Activated CD8-positive, alpha-beta T cell treated with anti-CD3 and anti-CD28 coated beads for 36 hours (primary cell): Measurements from ENCODE around the gene FOXP1. TPM values are rescaled to one million over a fixed set of nuclear protein-coding genes. Genes with fewer than 3 reads are reported as not detected.

Source experiments
- ATAC-seq: fragments of 200-7000 bp; cut with Tn5 transposase; one replicate; pipeline ENCODE4 v1.10.0; 2021; ENCODE audit warnings: mild to moderate bottlenecking, moderate library complexity
- CTCF ChIA-PET: fragments of 350-600 bp; sonication (Branson Sonifier 250); formaldehyde crosslinking; loops from one replicate; lab custom pipeline; 2021; ENCODE audit warnings: antibody characterized with exemption; lab: Charles Lee
- POLR2A ChIA-PET: fragments of 350-600 bp; sonication (Branson Sonifier 250); formaldehyde crosslinking; loops from one replicate; lab custom pipeline; 2021; ENCODE audit warnings: antibody characterized with exemption; lab: Charles Lee
- DNase-seq: peaks from one replicate; pipeline ENCODE4 v3.0.0-alpha.2; 2020
- H3K27ac Mint-ChIP-seq: one replicate; pipeline ENCODE4 v1.8.0; 2021; ENCODE audit warnings: mild to moderate bottlenecking, mixed read lengths
- H3K27me3 Mint-ChIP-seq: one replicate; pipeline ENCODE4 v1.8.0; 2021; ENCODE audit warnings: mixed read lengths
- H3K36me3 Mint-ChIP-seq: one replicate; pipeline ENCODE4 v1.8.0; 2021; ENCODE audit warnings: low read depth, mixed read lengths
- H3K4me1 Mint-ChIP-seq: one replicate; pipeline ENCODE4 v1.8.0; 2021; ENCODE audit warnings: low read depth, mixed read lengths
- H3K4me3 Mint-ChIP-seq: one replicate; pipeline ENCODE4 v1.8.0; 2021; ENCODE audit warnings: mild to moderate bottlenecking, moderate library complexity, mixed read lengths
- H3K9me3 Mint-ChIP-seq: one replicate; pipeline ENCODE4 v1.8.0; 2021; ENCODE audit warnings: mixed read lengths
- intact Hi-C: fragments of 100-400 bp; cut with micrococcal nuclease; formaldehyde crosslinking; loops from one replicate; pipeline ENCODE4 v1.10.0; 2022
- total RNA-seq, 2 experiments: library from RNA; stranded (reverse); gene quantifications; one replicate each; pipeline ENCODE4 v1.2.3, GENCODE V29; 2021
- TF ChIP-seq, protein P1 (sequence below): fragments of 200-600 bp; IDR thresholded peaks from one replicate; pipeline ENCODE4 v1.8.0; 2022; ENCODE audit warnings: antibody characterized with exemption, mild to moderate bottlenecking

FOXP1 gene
- total RNA-seq, 2 experiments from 2014 or later, result 145 to 153 TPM

DNA sequence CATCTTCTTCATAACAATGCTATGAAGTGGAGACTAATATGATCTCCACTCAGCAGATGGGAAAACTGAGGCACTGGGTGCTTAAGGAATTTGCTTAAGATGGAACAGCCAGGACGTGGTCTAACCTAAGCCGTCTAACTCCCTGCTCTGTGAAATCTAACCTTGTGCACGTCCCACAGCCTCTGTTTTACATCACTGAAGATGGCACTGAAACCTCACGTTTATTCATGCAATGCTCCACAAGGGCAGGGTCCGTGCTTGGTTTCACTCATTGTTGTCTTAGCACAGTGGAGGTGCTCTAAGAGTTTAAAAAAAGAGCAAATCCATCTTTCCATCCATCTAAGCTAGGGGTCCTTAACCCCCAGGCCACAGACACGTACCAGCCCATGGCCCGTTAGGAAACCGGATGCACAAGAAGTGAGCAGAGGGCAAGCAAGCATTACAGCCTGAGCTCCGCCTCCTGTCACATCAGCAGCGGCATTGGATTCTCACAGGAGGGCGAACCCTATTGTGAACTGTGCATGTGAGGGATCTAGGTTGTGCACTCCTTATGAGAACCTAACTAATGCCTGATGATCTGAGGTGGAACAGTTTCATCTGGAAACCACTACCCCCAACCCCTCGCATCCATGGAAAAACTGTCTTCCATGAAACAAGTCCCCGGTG lies 118.0 kb downstream of the FOXP1 start:
- CTCF ChIA-PET, result interaction anchor here (1.1 kb wide), 2 partner anchors 9 to 17 kb away, joined by 3 to 7 read pairs; no protein-coding TSS in a partner anchor
- Mint-ChIP-seq H3K36me3 (peaks cover 43% of the 10 kb centered on the region), H3K9me3 (peaks cover 3% of the 10 kb centered on the region), H3K27me3 (no peaks in the 10 kb centered on the region), H3K4me1 (peaks cover 82% of the 10 kb centered on the region), H3K4me3 (no peak overlapping the region), H3K27ac (peak overlapping the region; percentile 74)
- TF ChIP-seq, protein P1, sequence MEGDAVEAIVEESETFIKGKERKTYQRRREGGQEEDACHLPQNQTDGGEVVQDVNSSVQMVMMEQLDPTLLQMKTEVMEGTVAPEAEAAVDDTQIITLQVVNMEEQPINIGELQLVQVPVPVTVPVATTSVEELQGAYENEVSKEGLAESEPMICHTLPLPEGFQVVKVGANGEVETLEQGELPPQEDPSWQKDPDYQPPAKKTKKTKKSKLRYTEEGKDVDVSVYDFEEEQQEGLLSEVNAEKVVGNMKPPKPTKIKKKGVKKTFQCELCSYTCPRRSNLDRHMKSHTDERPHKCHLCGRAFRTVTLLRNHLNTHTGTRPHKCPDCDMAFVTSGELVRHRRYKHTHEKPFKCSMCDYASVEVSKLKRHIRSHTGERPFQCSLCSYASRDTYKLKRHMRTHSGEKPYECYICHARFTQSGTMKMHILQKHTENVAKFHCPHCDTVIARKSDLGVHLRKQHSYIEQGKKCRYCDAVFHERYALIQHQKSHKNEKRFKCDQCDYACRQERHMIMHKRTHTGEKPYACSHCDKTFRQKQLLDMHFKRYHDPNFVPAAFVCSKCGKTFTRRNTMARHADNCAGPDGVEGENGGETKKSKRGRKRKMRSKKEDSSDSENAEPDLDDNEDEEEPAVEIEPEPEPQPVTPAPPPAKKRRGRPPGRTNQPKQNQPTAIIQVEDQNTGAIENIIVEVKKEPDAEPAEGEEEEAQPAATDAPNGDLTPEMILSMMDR, result no peak
- intact Hi-C loops, result no loop called here
- ATAC-seq (peak; percentile 23), DNase-seq (no peak)
- POLR2A ChIA-PET, result interaction anchor here (0.7 to 2.3 kb wide), 7 partner anchors 9 to 117 kb away, joined by 3 to 10 read pairs (median 4); no protein-coding TSS in a partner anchor

- CTCF ChIA-PET, result no interaction called here
- Mint-ChIP-seq H3K27me3 (no peaks in the 10 kb centered on the region), H3K4me3 (no peak overlapping the region), H3K4me1 (peaks cover 86% of the 10 kb centered on the region), H3K27ac (peak overlapping the region; percentile 27), H3K36me3 (peaks cover 49% of the 10 kb centered on the region), H3K9me3 (peaks cover 3% of the 10 kb centered on the region)
- TF ChIP-seq, protein P1, result no peak
- POLR2A ChIA-PET, result interaction anchor here (1.0 to 2.1 kb wide), 4 partner anchors 9 to 104 kb away, joined by 3 to 7 read pairs (median 4); no protein-coding TSS in a partner anchor
- DNase-seq (no peak), ATAC-seq (no peak)
- intact Hi-C loops, result no loop called here
These were observed 118.9 kb downstream of the FOXP1 start for GRCh38 chr3:71464613-71465012.

DNA sequence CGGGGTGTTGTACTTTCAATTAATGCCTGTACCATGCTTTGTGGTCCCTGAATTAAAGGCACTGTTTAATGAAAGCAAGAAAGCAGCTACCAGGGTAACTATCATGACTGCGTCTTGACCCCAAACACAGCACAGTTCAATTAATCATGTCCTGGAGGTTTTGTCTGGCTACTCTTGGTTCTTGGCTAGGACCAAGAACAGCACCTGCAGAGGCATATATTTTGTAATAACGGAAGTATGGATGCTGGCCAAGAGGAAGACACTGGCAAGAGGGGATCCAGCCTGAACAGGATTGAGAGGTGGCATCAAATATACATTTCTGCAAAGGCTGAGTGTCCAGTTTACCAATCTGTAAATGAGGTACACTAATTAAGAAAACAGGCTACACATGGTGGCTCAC lies 119.9 kb downstream of the FOXP1 start:
- ChIA-PET POLR2A (interaction anchor here (0.5 to 1.8 kb wide), 5 partner anchors 11 to 103 kb away, joined by 3 to 5 read pairs (median 3); no protein-coding TSS in a partner anchor), CTCF (no interaction called here)
- Mint-ChIP-seq H3K4me1 (peaks cover 85% of the 10 kb centered on the region), H3K9me3 (peaks cover 3% of the 10 kb centered on the region), H3K4me3 (no peak overlapping the region), H3K27me3 (no peaks in the 10 kb centered on the region), H3K36me3 (peaks cover 42% of the 10 kb centered on the region), H3K27ac (peak overlapping the region; percentile 27)
- TF ChIP-seq, protein P1, result no peak
- DNase-seq, result no peak
- no peak for ATAC-seq
- intact Hi-C loops, result no loop called here

DNA sequence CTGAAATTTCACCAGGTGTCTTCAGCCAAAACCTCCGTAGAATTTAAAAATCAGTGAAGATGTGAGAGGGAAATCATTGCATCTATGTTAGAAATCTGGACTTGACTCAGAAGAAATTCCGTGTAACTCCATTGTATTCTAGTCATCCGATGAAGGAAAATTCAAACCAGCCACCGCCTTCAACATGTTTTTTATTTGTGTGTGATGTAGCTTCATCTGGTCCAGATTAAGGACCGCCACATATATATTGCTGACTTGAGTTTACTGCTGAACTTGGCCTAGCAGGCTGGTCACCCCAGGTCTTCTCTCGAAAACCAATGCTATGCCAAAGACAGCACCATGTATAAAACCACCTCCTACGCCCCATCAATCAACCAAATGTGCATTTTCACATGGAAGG lies 120.9 kb downstream of the FOXP1 start:
- H3K4me1 Mint-ChIP-seq, result peaks cover 86% of the 10 kb centered on the region
- DNase-seq (no peak), ATAC-seq (no peak)
- intact Hi-C loops, result no loop called here
- ChIA-PET CTCF (interaction anchor here (1.2 to 1.4 kb wide), 2 partner anchors 12 to 16 kb away, joined by 3 to 4 read pairs; no protein-coding TSS in a partner anchor), POLR2A (interaction anchor here (0.8 to 2.0 kb wide), 2 partner anchors 10 to 41 kb away, joined by 3 to 7 read pairs; no protein-coding TSS in a partner anchor)
- H3K9me3 Mint-ChIP-seq, result no peaks in the 10 kb centered on the region
- peak overlapping the region; percentile 95 for H3K27ac Mint-ChIP-seq
- TF ChIP-seq, protein P1, result no peak
- no peak overlapping the region for H3K4me3 Mint-ChIP-seq
- peaks cover 39% of the 10 kb centered on the region for H3K36me3 Mint-ChIP-seq
- H3K27me3 Mint-ChIP-seq, result no peaks in the 10 kb centered on the region
